BE2C (cell line): ENCODE measurements around the gene MRPL53.

ENCODE experiments used
- DNase-seq: peaks from one replicate; pipeline ENCODE4 v3.0.0-alpha.2; 2020
- H3K27me3 ChIP-seq: fragments of 250-450 bp; sonication (Bioruptor Pico); 2 replicates; pipeline ENCODE4 v1.5.1; 2020; ENCODE audit warnings: mild to moderate bottlenecking
- H3K36me3 ChIP-seq: fragments of 250-450 bp; sonication (Bioruptor Pico); 2 replicates; pipeline ENCODE4 v1.5.1; 2020; ENCODE audit warnings: mild to moderate bottlenecking
- H3K4me1 ChIP-seq: fragments of 250-450 bp; sonication (Bioruptor Pico); 2 replicates; pipeline ENCODE4 v1.5.1; 2020
- H3K4me3 ChIP-seq: 2 replicates; pipeline ENCODE4 v1.5.1; 2011; ENCODE audit warnings: low read depth, low read length
- H3K9me3 ChIP-seq: fragments of 250-450 bp; sonication (Bioruptor Pico); 2 replicates; pipeline ENCODE4 v1.5.1; 2020
- CTCF ChIP-seq: IDR thresholded peaks from 2 replicates; pipeline ENCODE4 v1.5.1; 2012; ENCODE audit warnings: mild to moderate bottlenecking, low read depth, low read length

MRPL53 gene

GRCh38 chr2:74423231-74424095 lies 49.0 kb downstream of the MRPL53 start:
- TF ChIP-seq CTCF: no peak
- no peaks in the 10 kb centered on the region for H3K27me3 ChIP-seq
- H3K36me3 ChIP-seq: no peaks in the 10 kb centered on the region
- no peaks in the 10 kb centered on the region for H3K9me3 ChIP-seq
- no peak for DNase-seq
- H3K4me3 ChIP-seq: no peak overlapping the region
- no peaks in the 10 kb centered on the region for H3K4me1 ChIP-seq
